Measurements from ENCODE around the gene C17orf107. TPM values are rescaled to one million over a fixed set of nuclear protein-coding genes. Genes with fewer than 3 reads are reported as not detected.
"Not testable (repeated sequence)": the region's sequence is repeated elsewhere in the genome, so short reads cannot be mapped to it uniquely, and the experiment has no call there.

The C17orf107 gene
- total RNA-seq, 1 experiment from 2014 or later = 3.6 TPM

GRCh38 chr17:4856937-4857314, 42.4 kb upstream of the C17orf107 start:
- POLR2A ChIA-PET = interaction anchor here (0.6 to 5.6 kb wide), 5 partner anchors 7 to 147 kb away, joined by 3 to 94 read pairs (median 4); partner anchors contain the start of genes ARRB2, MINK1 and PLD2
- BruUV-seq (replicated peaks) = no TSS peak

GRCh38 chr17:4857347-4857746, 42.0 kb upstream of the C17orf107 start:
- intact Hi-C loops (cut with micrococcal nuclease); H3K4me3 Mint-ChIP-seq (ENCODE audit: unreplicated experiment); H3K27me3 Mint-ChIP-seq (ENCODE audit: insufficient read depth, unreplicated experiment); H3K9me3 Mint-ChIP-seq (ENCODE audit: unreplicated experiment); DNase-seq (ENCODE audit: unreplicated experiment); BruUV-seq (replicated peaks): not testable (repeated sequence)
- H3K4me1 Mint-ChIP-seq (ENCODE audit: insufficient read depth, unreplicated experiment) = peaks cover 56% of the 10 kb centered on the region
- CTCF ChIA-PET = interaction anchor here (0.6 to 2.2 kb wide), 6 partner anchors 10 to 206 kb away, joined by 3 to 5 read pairs (median 4); no protein-coding TSS in a partner anchor
- POLR2A ChIA-PET = interaction anchor here (0.6 to 5.6 kb wide), 7 partner anchors 7 to 147 kb away, joined by 3 to 94 read pairs (median 14); partner anchors contain the start of genes ARRB2, GLTPD2, MINK1 and PLD2
- H3K27ac Mint-ChIP-seq (ENCODE audit: low read depth, unreplicated experiment) = peak overlapping the region; percentile 89
- peaks cover 59% of the 10 kb centered on the region for H3K36me3 Mint-ChIP-seq (ENCODE audit: insufficient read depth, unreplicated experiment)

More at GRCh38 chr17:4856937-4857314, 42.4 kb upstream of the C17orf107 start:
- Mint-ChIP-seq H3K27ac (ENCODE audit: low read depth, unreplicated experiment) (peak overlapping the region; percentile 85), H3K9me3 (ENCODE audit: unreplicated experiment) (no peaks in the 10 kb centered on the region), H3K36me3 (ENCODE audit: insufficient read depth, unreplicated experiment) (peaks cover 59% of the 10 kb centered on the region), H3K4me1 (ENCODE audit: insufficient read depth, unreplicated experiment) (peaks cover 61% of the 10 kb centered on the region), H3K27me3 (ENCODE audit: insufficient read depth, unreplicated experiment) (no peaks in the 10 kb centered on the region), H3K4me3 (ENCODE audit: unreplicated experiment) (no peak overlapping the region)
- DNase-seq (ENCODE audit: unreplicated experiment) = no peak
- TF ChIP-seq CTCF (IDR thresholded peaks at IDR 0.05; ENCODE audit: unreplicated experiment) = no peak
- CTCF ChIA-PET = interaction anchor here (0.5 to 0.8 kb wide), 2 partner anchors 23 to 38 kb away, joined by 3 to 4 read pairs; no protein-coding TSS in a partner anchor
- intact Hi-C loops (cut with micrococcal nuclease) = no loop called here

- H3K9me3 Mint-ChIP-seq (ENCODE audit: unreplicated experiment) = no peaks in the 10 kb centered on the region
- TF ChIP-seq CTCF (IDR thresholded peaks at IDR 0.05; ENCODE audit: unreplicated experiment) = no peak
- no TSS peak for BruUV-seq (replicated peaks)
- CTCF ChIA-PET = interaction anchor here (0.6 to 2.2 kb wide), 10 partner anchors 8 to 206 kb away, joined by 3 to 5 read pairs (median 4); no protein-coding TSS in a partner anchor
- H3K27ac Mint-ChIP-seq (ENCODE audit: low read depth, unreplicated experiment) = peak overlapping the region; percentile 89
- peak; percentile 45 for DNase-seq (ENCODE audit: unreplicated experiment)
- H3K4me3 Mint-ChIP-seq (ENCODE audit: unreplicated experiment) = peak overlapping the region; percentile 83
- H3K27me3 Mint-ChIP-seq (ENCODE audit: insufficient read depth, unreplicated experiment) = no peaks in the 10 kb centered on the region
- H3K36me3 Mint-ChIP-seq (ENCODE audit: insufficient read depth, unreplicated experiment) = peaks cover 63% of the 10 kb centered on the region
- H3K4me1 Mint-ChIP-seq (ENCODE audit: insufficient read depth, unreplicated experiment) = peaks cover 58% of the 10 kb centered on the region
- POLR2A ChIA-PET = interaction anchor here (0.9 to 5.6 kb wide), 16 partner anchors 8 to 715 kb away, joined by 3 to 94 read pairs (median 6); partner anchors contain the start of genes CYB5D2, GLTPD2, MINK1 and PLD2
- intact Hi-C loops (cut with micrococcal nuclease) = no loop called here
Measured at GRCh38 chr17:4858068-4858881, 41.1 kb upstream of the C17orf107 start.

- no peak for TF ChIP-seq CTCF (IDR thresholded peaks at IDR 0.05; ENCODE audit: unreplicated experiment)
- ChIA-PET POLR2A (interaction anchor here (0.6 to 5.6 kb wide), 16 partner anchors 8 to 716 kb away, joined by 3 to 94 read pairs (median 6); partner anchors contain the start of genes CYB5D2, GLTPD2, MINK1 and PLD2), CTCF (interaction anchor here (0.6 to 2.2 kb wide), 7 partner anchors 8 to 124 kb away, joined by 3 to 5 read pairs (median 3); no protein-coding TSS in a partner anchor)
- intact Hi-C loops (cut with micrococcal nuclease) = no loop called here
- Mint-ChIP-seq H3K36me3 (ENCODE audit: insufficient read depth, unreplicated experiment) (peaks cover 63% of the 10 kb centered on the region), H3K4me3 (ENCODE audit: unreplicated experiment) (peak overlapping the region; percentile 83), H3K27me3 (ENCODE audit: insufficient read depth, unreplicated experiment) (no peaks in the 10 kb centered on the region), H3K27ac (ENCODE audit: low read depth, unreplicated experiment) (peak overlapping the region; percentile 89), H3K9me3 (ENCODE audit: unreplicated experiment) (no peaks in the 10 kb centered on the region), H3K4me1 (ENCODE audit: insufficient read depth, unreplicated experiment) (peaks cover 55% of the 10 kb centered on the region)
- no TSS peak for BruUV-seq (replicated peaks)
- peak; percentile 91 for DNase-seq (ENCODE audit: unreplicated experiment)
Measured at GRCh38 chr17:4858882-4859260, 40.5 kb upstream of the C17orf107 start.

All from MCF 10A (cell line).